Heart left ventricle (tissue), 13 donors: Measurements from ENCODE around the gene ABHD1.

Experiments
- POLR2A ChIP-seq, 2 donors: fragments of 450-650 bp; IDR thresholded peaks; one replicate each; pipeline ENCODE4 v1.6.1; 2017; ENCODE audit warnings: antibody characterized with exemption in 2 of 2, mild to moderate bottlenecking in 2 of 2, moderate library complexity in 2 of 2
- TF ChIP-seq, protein P1 (sequence below), 12 donors: fragments of 200-600 bp; sonication (generic) in 4 of 12; IDR thresholded peaks; one replicate each; pipeline versions ENCODE4 v1.5.0 to v1.8.0; 2018 to 2022; ENCODE audit warnings: antibody characterized with exemption in 12 of 12, mild to moderate bottlenecking in 5 of 12
- donor health status: ischemic (EF 13 %, LVEDD 7.1; RV severe dilation, severe dysfunction).
- donor health status: DM: no; HTN: yes; CAD: no.
- donor health status: DM: no; HTN: no; CAD: no.
- donor health status: ischemic (EF 25% LVEDD 6.9; RV normal size, moderate dysfunction).
- donor health status: ischemic (EF 25% LVEDD 5.7; RV mildly dilated, moderate dysfunction).
- donor health status: ischemic (EF 35%, LVEDD 5.7; RV mildly dilated, moderate dysfunction).
- donor health status: nonischemic (EF 11% LVEDD 7.7; RV severe dilation, severe dysfunction).
- donor health status: DM: yes; HTN: yes; CAD: no.
- donor health status: PGD.
- donor health status: ischemic (EF 29% LVEDD 5.4; RV normal size, mild dysfunction).
- donor health status: nonischemic (EF 23%, LVEDD 6.1; RV moderate dilation, normal function).

DNA sequence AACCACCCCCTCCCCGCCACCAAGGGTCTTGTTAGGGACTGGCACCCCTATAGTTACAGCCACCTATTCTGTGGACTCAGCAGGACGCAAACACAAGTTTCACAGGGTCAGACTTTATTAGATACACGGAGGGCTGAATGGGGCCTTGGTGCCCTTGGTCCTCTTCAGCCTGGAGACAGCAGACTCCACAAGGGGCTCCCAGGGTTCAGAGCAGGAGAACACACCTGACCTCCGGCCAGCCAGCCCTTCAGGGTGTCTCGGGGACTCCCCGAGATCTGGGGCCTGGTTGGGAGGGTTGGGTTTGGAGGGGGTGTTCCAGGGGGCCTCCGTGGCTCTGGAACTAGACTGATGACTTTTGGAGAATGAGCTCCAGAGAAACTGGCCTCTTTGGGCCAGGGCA lies 13.1 kb downstream of the ABHD1 start:
- no peak for TF ChIP-seq POLR2A (IDR thresholded peaks at IDR 0.05)
- TF ChIP-seq, protein P1, sequence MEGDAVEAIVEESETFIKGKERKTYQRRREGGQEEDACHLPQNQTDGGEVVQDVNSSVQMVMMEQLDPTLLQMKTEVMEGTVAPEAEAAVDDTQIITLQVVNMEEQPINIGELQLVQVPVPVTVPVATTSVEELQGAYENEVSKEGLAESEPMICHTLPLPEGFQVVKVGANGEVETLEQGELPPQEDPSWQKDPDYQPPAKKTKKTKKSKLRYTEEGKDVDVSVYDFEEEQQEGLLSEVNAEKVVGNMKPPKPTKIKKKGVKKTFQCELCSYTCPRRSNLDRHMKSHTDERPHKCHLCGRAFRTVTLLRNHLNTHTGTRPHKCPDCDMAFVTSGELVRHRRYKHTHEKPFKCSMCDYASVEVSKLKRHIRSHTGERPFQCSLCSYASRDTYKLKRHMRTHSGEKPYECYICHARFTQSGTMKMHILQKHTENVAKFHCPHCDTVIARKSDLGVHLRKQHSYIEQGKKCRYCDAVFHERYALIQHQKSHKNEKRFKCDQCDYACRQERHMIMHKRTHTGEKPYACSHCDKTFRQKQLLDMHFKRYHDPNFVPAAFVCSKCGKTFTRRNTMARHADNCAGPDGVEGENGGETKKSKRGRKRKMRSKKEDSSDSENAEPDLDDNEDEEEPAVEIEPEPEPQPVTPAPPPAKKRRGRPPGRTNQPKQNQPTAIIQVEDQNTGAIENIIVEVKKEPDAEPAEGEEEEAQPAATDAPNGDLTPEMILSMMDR (IDR thresholded peaks at IDR 0.05) = no peak
